Activated T-cell treated with anti-CD3 and anti-CD28 coated beads, Interleukin-2, amount 50 U/mL, for 24 hours (primary cell): ENCODE results near the gene ISCU.
"Not testable (repeated sequence)": the region's sequence is repeated elsewhere in the genome, so short reads cannot be mapped to it uniquely, and the experiment has no call there.

Source experiments
- DNase-seq: peaks from one replicate; pipeline ENCODE4 v3.0.0-alpha.2; 2020
- H3K27ac Mint-ChIP-seq: 2 replicates; pipeline ENCODE4 v1.8.0; 2020; ENCODE audit warnings: mild to moderate bottlenecking, mixed read lengths
- H3K27me3 Mint-ChIP-seq: 2 replicates; pipeline ENCODE4 v1.8.0; 2020; ENCODE audit warnings: mixed read lengths
- H3K36me3 Mint-ChIP-seq: 2 replicates; pipeline ENCODE4 v1.8.0; 2020; ENCODE audit warnings: low read depth, mixed read lengths
- H3K4me1 Mint-ChIP-seq: 2 replicates; pipeline ENCODE4 v1.8.0; 2020; ENCODE audit warnings: low read depth, mixed read lengths
- H3K4me3 Mint-ChIP-seq: 2 replicates; pipeline ENCODE4 v1.8.0; 2020; ENCODE audit warnings: mild to moderate bottlenecking, moderate library complexity, mixed read lengths
- H3K9me3 Mint-ChIP-seq: 2 replicates; pipeline ENCODE4 v1.8.0; 2020; ENCODE audit warnings: mixed read lengths

Gene ISCU

GRCh38 chr12:108571609-108572165 lies 9.3 kb downstream of the ISCU start:
- H3K36me3 Mint-ChIP-seq = peaks cover 43% of the 10 kb centered on the region

GRCh38 chr12:108572166-108572790 lies 9.9 kb downstream of the ISCU start:
- Mint-ChIP-seq H3K27ac (peak overlapping the region; percentile 81), H3K36me3 (peaks cover 37% of the 10 kb centered on the region), H3K9me3 (no peaks in the 10 kb centered on the region), H3K4me1 (peaks cover 82% of the 10 kb centered on the region), H3K4me3 (no peak overlapping the region), H3K27me3 (no peaks in the 10 kb centered on the region)
- DNase-seq = peak; percentile 28

More at GRCh38 chr12:108571609-108572165, 9.3 kb downstream of the ISCU start:
- H3K9me3 Mint-ChIP-seq = no peaks in the 10 kb centered on the region
- H3K4me1 Mint-ChIP-seq = peaks cover 88% of the 10 kb centered on the region
- H3K27me3 Mint-ChIP-seq = no peaks in the 10 kb centered on the region
- peak; percentile 22 for DNase-seq
- no peak overlapping the region for H3K27ac Mint-ChIP-seq
- no peak overlapping the region for H3K4me3 Mint-ChIP-seq

- H3K27ac Mint-ChIP-seq = peak overlapping the region; percentile 81
- no peaks in the 10 kb centered on the region for H3K9me3 Mint-ChIP-seq
- peaks cover 26% of the 10 kb centered on the region for H3K36me3 Mint-ChIP-seq
- DNase-seq = peak; percentile 20
- no peak overlapping the region for H3K4me3 Mint-ChIP-seq
- H3K27me3 Mint-ChIP-seq = no peaks in the 10 kb centered on the region
- H3K4me1 Mint-ChIP-seq = peaks cover 72% of the 10 kb centered on the region
Observed at GRCh38 chr12:108573317-108573716, 10.9 kb downstream of the ISCU start.

DNA sequence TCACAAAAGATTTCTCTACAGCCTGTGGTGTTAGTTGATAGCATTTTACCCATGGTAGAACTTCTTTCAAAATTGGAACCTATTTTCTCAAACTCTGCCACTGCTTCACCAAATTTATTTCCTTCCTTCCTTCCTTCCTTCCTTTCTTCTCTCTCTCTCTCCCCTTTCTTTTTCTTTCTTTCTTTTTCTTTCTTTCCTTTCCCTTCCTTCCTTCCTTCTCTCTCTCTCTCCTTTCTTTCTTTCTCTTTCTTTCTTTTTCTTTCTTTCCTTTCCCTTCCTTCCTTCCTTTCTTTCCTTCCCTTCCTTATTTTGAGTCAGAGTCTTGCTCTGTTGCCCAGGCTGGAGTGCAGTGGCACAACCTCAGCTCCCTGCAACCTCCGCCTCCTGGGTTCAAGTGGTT lies 11.9 kb downstream of the ISCU start:
- H3K9me3 Mint-ChIP-seq, H3K27ac Mint-ChIP-seq, H3K4me3 Mint-ChIP-seq, H3K27me3 Mint-ChIP-seq, DNase-seq: not testable (repeated sequence)
- Mint-ChIP-seq H3K4me1 (peaks cover 62% of the 10 kb centered on the region), H3K36me3 (peaks cover 18% of the 10 kb centered on the region)

DNA sequence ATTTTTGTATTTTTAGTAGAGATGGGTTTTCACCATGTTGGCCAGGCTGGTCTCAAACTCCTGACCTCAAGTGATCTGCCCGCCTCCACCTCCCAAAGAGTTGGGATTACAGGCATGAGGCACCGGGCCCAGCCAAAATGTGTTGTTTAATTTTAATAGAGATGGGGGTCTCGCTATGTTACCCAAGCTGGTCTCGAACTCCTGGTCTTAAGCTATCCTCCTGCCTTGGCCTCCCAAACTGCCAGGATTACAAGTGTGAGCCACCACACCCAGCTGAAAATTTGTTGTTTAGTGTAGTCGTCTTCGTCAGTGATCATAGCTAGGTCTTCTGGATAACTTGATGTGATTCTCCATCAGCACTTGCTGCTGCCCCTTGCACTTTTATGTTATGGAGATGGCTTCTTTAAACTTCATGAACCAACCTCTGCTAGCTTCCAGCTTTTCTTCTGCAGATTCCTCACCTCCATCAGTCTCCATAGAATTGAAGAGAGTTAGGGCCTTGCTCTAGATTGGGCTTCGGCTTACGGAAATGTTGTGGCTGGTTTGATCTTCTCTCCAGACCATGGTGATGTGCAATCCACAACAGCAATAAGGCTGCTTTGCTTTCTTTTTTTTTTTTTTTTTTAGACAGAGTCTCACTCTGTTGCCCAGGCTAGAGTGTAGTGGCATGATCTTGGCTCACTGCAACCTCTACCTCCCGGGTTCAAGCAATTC lies 13.0 kb downstream of the ISCU start:
- peak overlapping the region; percentile 11 for H3K27ac Mint-ChIP-seq
- no peak overlapping the region for H3K4me3 Mint-ChIP-seq
- peak; percentile 16 for DNase-seq

GRCh38 chr12:108576660-108577234 lies 14.4 kb downstream of the ISCU start:
- no peak overlapping the region for H3K27ac Mint-ChIP-seq
- peaks cover 7% of the 10 kb centered on the region for H3K9me3 Mint-ChIP-seq
- peaks cover 41% of the 10 kb centered on the region for H3K4me1 Mint-ChIP-seq
- no peaks in the 10 kb centered on the region for H3K36me3 Mint-ChIP-seq
- H3K4me3 Mint-ChIP-seq = no peak overlapping the region
- peak; percentile 21 for DNase-seq
- H3K27me3 Mint-ChIP-seq = no peaks in the 10 kb centered on the region

More for the DNA sequence above, 13.0 kb downstream of the ISCU start:
- peaks cover 52% of the 10 kb centered on the region for H3K4me1 Mint-ChIP-seq
- peaks cover 7% of the 10 kb centered on the region for H3K9me3 Mint-ChIP-seq
- H3K36me3 Mint-ChIP-seq = peaks cover 7% of the 10 kb centered on the region
- H3K27me3 Mint-ChIP-seq = no peaks in the 10 kb centered on the region

- H3K27ac Mint-ChIP-seq = no peak overlapping the region
- peaks cover 34% of the 10 kb centered on the region for H3K4me1 Mint-ChIP-seq
- DNase-seq = no peak
- peaks cover 7% of the 10 kb centered on the region for H3K9me3 Mint-ChIP-seq
- H3K4me3 Mint-ChIP-seq = no peak overlapping the region
- no peaks in the 10 kb centered on the region for H3K36me3 Mint-ChIP-seq
- H3K27me3 Mint-ChIP-seq = no peaks in the 10 kb centered on the region
Observed at GRCh38 chr12:108577458-108577857, 15.1 kb downstream of the ISCU start.

DNA sequence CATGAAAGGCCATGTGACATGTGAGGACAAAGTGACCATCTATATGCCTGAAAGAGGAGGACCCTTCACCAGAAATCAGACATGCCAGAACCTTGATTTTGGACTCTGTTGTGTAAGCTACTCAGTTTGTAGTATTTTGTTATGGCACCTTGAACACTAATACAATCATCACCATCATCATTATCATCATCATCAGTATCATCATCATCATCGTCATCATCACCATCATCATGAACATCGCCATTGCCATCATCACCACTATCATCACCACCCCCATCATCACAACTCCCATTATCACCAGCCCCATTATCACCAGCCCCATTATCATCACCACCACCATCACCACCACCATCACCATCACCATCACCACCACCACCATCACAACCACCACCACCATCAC lies 15.9 kb downstream of the ISCU start:
- H3K36me3 Mint-ChIP-seq = no peaks in the 10 kb centered on the region
- peaks cover 26% of the 10 kb centered on the region for H3K4me1 Mint-ChIP-seq
- H3K4me3 Mint-ChIP-seq = no peak overlapping the region
- H3K27me3 Mint-ChIP-seq = no peaks in the 10 kb centered on the region
- H3K27ac Mint-ChIP-seq = no peak overlapping the region
- H3K9me3 Mint-ChIP-seq = peaks cover 7% of the 10 kb centered on the region
- no peak for DNase-seq

DNA sequence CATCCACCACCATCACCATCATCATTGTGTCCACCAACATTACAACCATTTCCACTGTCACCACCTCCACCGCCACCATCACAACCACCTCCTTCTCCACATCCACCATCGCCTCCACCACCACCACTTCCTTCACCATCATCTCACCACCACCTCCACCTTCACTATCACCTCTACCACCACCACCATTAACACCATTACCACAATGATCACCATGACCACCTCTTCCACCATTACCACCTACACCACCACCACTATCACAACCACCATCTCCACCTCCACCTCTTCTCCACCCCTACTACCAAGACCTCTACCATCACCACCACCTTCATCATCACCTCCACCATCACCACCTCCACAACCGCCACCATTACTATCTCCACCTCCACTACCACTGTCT lies 16.4 kb downstream of the ISCU start:
- peaks cover 7% of the 10 kb centered on the region for H3K9me3 Mint-ChIP-seq

DNA sequence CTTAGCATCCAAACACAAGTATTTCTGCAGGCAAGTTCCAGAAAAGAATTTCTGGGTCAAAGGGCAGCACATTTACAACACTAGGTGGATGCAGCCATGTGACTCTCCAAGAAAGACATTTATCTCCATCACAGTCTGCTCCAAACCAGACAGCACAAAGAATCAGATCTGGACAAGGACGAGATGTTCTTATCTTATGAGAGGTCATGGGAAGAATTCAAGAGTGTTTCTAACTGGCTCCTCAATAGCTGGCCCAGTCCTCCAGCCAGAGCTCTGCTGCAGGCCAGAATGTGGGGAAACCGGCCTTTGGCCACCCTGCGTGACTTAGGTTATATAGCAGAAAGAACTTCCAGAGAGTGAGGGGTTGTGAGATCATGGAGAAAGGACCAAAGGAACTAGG lies 18.1 kb downstream of the ISCU start:
- Mint-ChIP-seq H3K36me3 (no peaks in the 10 kb centered on the region), H3K4me3 (no peak overlapping the region), H3K27me3 (no peaks in the 10 kb centered on the region), H3K9me3 (peaks cover 7% of the 10 kb centered on the region), H3K27ac (no peak overlapping the region), H3K4me1 (peaks cover 8% of the 10 kb centered on the region)
- DNase-seq = no peak

More for the DNA sequence above, 16.4 kb downstream of the ISCU start:
- H3K4me3 Mint-ChIP-seq = no peak overlapping the region
- no peaks in the 10 kb centered on the region for H3K36me3 Mint-ChIP-seq
- no peak for DNase-seq
- H3K4me1 Mint-ChIP-seq = peaks cover 21% of the 10 kb centered on the region
- H3K27ac Mint-ChIP-seq = no peak overlapping the region
- H3K27me3 Mint-ChIP-seq = no peaks in the 10 kb centered on the region

DNA sequence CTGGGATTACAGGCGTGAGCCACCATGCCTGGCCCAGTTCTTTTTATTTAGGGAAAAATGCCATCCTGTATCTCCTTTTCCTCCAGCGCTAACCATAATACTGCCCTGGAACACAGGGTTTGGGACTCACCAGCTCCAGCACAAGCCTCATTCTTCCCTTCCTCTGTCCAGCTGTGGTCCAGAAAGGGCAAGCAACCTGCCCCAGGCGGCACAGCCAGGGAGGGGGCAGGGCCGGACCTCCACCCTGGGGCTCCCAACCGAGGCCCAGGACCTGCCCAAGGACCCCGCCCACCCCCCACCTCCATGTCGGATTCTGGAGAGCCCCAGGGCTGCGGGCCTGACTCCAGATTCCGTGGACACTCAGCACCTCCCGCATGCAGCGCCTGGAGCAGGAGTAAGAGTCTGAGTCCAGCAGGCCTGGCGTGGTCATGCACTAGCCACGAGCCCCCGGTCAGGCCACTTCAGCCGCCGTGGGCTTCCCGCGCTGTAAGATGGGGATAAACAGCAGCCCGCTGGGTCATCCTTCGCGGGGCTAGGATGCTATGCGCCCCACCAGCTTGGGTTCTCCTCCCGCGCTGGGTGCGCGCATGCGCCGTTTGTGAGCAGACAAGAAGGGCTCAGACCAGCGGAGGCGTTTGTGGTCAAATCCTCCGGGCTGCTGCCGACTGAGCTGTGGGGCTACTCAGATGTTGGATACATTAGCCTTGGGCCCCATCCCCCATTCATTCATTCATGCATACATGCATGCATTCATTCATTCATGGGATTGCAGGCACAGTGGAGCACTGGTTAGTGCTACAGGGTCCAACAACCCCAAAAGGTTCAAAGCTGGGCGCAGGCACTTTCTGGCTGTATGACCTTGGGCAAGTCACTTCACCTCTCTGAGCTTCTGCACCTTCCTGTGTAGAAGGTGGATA lies 19.2 kb downstream of the ISCU start:
- no peak overlapping the region for H3K27ac Mint-ChIP-seq

GRCh38 chr12:108582509-108582908 lies 20.1 kb downstream of the ISCU start:
- Mint-ChIP-seq H3K27me3 (no peaks in the 10 kb centered on the region), H3K36me3 (no peaks in the 10 kb centered on the region), H3K4me1 (no peaks in the 10 kb centered on the region), H3K4me3 (no peak overlapping the region), H3K27ac (no peak overlapping the region), H3K9me3 (peaks cover 7% of the 10 kb centered on the region)
- no peak for DNase-seq

More for the DNA sequence above, 19.2 kb downstream of the ISCU start:
- Mint-ChIP-seq H3K36me3 (no peaks in the 10 kb centered on the region), H3K4me1 (no peaks in the 10 kb centered on the region), H3K27me3 (no peaks in the 10 kb centered on the region), H3K9me3 (peaks cover 7% of the 10 kb centered on the region), H3K4me3 (no peak overlapping the region)
- no peak for DNase-seq

GRCh38 chr12:108582978-108583770 lies 20.8 kb downstream of the ISCU start:
- Mint-ChIP-seq H3K4me1 (no peaks in the 10 kb centered on the region), H3K9me3 (peaks cover 7% of the 10 kb centered on the region), H3K27me3 (no peaks in the 10 kb centered on the region), H3K36me3 (no peaks in the 10 kb centered on the region), H3K27ac (no peak overlapping the region), H3K4me3 (no peak overlapping the region)
- DNase-seq = no peak
